ELR (cell line): Measurements from ENCODE around the gene PBX4.
"Not testable (repeated sequence)": the region's sequence is repeated elsewhere in the genome, so short reads cannot be mapped to it uniquely, and the experiment has no call there.

Experiments used
- DNase-seq: peaks from one replicate; pipeline ENCODE4 v3.0.0-alpha.2; 2015; ENCODE audit warnings: low read depth

PBX4 gene

GRCh38 chr19:19618219-19619051, at the start of gene PBX4:
TSS of gene PBX4 (minus strand) at chr19:19618687. CDS start at chr19:19618629, 58 bp downstream.
- peak; percentile 95 for DNase-seq

- not testable (repeated sequence) for DNase-seq
Measured at GRCh38 chr19:19665420-19665948, 47.0 kb upstream of the PBX4 start.

DNA sequence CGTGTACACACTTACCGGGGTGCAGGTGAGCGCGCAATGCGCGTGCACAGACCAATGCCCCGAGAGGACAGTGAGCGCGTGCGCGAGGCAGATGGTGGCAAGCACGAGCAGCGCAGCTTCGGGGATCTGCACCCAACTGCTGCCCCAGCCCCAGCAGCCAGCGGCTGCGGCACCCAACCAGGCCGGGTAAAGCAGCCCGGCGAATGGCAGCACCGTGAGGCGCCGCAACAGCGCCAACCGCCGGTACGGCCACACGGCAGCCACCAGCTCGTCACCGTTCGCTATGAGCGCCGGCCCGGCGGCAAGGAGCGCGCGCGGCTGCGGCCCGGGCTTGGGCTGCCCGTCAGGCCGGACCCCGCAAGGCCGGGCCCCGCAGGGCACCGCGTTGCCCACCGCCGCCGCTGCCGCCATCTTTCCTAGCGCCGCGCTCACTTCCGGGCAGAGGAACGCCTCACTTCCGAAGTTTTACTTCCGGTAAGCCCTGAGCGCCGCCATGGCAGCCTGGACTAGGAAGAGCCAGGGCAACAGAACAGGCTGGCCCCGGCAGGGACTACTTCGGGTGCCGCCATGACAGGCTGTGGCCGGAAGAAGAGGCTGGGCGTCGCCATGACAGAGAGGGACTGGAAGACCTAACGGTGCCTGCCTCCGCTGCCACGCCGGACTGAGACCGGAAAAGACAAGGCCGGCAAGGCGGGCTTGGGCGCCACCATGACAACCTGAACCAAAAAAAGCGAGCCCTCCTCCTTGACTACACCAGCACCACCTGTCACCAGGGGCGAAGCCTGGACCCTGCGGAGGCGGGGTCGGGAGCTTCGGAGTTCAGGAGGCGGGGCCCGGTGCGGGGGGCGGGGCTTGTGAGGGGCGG, 45.0 kb upstream of the PBX4 start, which contains the start of gene ATP13A1:
Gene ATP13A1, minus strand, starts transcription at position 421 of the 865 bp plus-strand sequence. Its CDS starts 10 bp downstream, at position 411.
- peak; percentile 96 for DNase-seq

GRCh38 chr19:19662871-19663255, 44.4 kb upstream of the PBX4 start:
- peak; percentile 59 for DNase-seq

GRCh38 chr19:19662344-19662743, 43.9 kb upstream of the PBX4 start:
- no peak for DNase-seq

- DNase-seq: no peak
Measured at GRCh38 chr19:19661675-19662251, 43.3 kb upstream of the PBX4 start.

DNA sequence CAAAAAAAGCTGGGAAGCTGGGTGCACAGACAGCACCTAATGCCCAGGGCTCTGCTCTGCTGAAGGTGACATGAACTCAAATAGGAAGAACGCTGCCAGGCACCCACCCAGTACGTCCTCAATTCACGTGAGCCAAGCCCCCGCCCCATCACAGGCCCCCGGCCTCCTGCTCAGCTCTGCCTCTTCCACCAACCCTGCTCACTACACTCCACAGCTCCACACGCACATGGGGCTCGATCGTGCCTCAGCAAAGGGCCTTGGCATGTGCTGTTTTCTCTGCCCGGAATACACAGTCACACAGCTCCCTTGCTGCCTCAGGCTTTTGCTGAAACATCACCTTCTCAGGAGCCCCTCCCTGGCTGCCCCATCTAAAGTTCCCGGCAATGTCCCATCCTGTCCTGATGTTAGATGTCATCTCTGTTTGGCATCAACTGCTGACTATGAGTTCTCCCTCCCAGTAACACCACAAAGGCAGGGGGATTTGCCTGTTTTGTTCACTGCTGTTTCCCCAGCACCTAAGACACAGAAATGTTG, 42.7 kb upstream of the PBX4 start:
- no peak for DNase-seq

GRCh38 chr19:19659646-19660245, 41.3 kb upstream of the PBX4 start:
- no peak for DNase-seq

DNA sequence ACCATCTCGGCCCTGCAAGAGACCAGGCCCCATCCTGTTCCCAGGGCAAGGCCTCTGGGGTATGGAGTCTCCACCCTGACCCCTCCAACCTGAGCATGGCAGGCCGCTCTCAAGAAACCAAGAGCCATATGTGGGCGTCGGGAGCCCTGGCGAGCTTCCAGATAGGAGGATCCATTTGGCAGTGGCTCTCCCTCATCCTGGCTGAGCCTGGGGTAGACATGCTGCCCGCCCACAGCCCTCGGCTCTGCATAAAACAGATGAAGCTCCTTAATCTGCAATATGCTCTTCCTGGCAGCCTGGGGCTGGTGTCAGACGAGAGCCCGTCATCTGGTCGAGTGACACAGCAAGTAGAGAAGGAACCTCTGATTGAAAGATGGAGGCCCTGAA, 38.9 kb upstream of the PBX4 start:
- DNase-seq: no peak

DNA sequence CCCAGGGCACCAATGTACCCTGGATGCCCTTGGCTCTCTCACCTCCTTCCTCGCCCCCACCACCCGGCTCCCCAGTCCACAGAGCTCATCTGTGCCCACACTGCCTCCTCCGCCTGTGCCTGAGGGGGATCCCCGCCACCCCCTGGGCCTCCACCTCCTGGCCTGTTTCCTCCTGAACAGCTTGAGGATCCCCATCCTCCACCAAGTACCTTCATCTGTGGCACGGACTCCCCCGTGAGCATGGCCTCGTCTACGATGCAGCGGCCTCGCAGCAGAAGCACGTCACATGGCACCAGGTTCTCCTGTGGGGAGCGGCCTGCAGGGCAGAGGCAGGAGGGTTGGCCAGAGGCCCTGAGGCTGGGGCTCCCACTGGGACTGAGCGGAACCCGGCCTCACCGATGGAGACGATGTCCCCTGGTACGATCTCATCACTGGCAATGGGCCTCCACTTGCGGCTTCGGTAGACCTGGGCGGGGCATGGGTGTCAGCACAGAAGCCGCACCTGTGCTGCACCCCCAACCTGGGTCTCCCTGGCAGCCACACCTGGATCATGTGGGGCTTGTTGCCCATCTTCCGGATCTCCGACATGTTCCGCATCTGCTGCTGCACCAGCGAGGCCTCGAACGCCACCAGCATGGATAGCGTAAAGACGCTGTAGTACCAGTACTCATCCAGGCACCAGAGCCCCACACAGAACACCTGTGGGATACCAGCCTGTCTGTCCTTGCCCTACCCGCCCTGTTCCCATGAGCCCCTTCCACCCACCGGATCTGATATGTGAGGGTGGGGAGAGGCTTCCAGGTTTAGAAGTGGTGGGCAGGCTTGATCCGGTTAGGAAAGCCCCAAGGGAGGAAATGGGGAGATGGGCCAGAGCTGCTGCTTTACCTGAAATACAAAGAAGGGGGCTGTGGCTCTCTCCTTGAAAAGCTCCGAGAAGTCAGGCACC, 38.2 kb upstream of the PBX4 start:
- no peak for DNase-seq

DNA sequence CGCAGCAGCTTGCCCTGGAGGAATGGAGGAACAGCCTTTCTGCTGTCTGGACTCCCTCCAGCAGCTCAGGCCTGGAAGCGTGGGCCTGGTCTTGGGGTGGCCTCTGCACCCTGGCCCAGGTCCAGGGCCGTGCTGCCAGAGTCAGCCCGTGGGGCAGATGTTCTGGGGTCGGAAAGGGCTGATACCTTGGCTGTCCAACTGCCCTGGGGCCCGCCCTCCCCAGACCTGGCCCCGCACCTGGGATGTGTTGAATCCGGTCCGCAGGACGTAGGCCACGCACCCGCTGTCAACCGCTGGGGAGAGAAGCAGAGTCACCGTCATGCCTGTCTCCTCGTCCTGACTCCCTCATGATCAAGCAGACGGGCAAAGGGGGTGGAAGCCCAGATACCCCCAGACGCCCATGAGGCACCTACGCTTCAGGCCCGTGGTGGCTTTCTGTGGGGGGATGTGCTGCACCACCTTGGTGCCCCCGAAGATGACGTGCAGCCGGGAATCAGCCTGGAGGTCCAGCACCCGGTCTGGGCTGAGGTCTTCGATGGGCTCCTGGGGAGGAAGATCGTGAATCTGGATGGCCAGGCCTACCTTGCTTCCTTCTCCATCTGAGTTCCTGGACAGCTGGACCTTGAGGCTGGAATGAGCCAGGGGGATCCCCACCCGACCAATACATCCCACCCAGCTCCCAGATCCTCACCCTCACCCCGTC, 37.3 kb upstream of the PBX4 start:
- no peak for DNase-seq

DNA sequence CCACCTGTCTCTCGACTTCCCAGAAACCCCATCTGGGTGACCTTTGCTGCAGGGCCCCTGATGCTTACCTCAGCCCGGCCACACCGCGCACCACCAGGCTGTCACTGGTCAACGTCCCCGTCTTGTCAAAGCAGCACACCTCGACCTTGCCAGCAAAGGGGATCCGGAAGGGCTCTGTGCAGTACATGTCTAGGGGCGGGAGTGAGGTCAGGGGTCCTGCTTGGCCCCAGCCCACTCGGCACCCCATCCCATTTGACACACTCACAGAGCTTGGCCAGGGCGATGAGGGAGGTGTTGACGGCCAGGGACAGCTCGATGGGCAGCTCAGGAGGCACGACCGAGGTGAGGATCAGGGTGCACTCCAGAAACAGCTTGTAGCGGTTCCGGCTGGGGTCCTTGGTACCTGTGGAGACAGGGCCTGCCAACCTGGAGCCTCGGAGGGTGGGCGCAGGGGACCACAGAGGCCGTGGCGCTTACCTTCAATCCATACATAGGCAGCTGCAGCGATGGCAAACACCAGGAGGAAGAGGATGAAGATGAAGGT, 36.6 kb upstream of the PBX4 start:
- no peak for DNase-seq

DNA sequence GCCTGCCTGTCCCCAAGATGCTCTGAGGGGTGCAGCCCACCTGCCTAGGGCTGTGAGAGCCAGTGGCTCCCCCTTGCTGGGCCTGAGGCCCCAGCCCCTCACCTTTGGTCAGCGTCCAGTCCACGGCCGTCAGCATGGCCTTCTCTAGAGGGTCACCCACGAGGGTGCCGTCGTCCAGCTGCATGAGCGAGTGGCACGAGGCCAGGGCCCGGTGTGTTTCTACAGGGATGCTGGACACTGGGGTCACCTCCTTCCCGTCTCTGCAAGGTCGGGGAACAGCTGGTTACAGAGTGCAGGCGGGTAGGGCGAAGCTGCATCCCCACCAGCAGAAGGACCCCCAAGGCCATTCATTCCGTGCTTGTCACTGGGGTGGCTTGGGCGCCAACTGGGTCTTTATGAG, 36.0 kb upstream of the PBX4 start:
- no peak for DNase-seq

GRCh38 chr19:19653597-19654147, 35.2 kb upstream of the PBX4 start:
- no peak for DNase-seq

GRCh38 chr19:19652482-19653295, 34.2 kb upstream of the PBX4 start:
- DNase-seq: peak; percentile 41

GRCh38 chr19:19651076-19651475, 32.6 kb upstream of the PBX4 start:
- no peak for DNase-seq

DNA sequence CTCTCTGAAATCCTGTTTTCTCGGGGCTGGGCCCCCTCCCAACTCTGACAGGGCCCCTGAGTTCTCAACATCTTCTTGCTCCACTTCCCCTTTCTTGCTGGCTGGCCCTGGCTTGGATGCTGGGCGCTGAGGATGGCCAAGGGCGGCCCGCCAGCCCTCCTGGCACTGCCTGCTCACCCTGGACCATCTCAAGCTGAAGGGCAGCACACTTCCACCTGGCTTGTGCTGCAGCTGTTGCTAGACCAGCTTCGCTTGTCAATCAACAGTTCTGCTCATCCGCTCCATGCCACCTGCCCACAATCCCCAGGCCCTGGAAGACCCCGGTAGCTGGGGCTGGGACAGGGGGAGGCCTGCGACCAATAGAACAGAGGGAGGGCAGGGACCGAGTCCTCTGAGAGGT, 31.8 kb upstream of the PBX4 start:
- DNase-seq: no peak

- DNase-seq: no peak
Measured at GRCh38 chr19:19649580-19649995, 31.1 kb upstream of the PBX4 start.
